ACC112 (cell line): Measurements from ENCODE around the gene PIGC.

Experiments
- H2AFZ ChIP-seq: fragments of 200-600 bp; sonication (generic); one replicate; pipeline ENCODE4 v1.6.0; 2017; ENCODE audit warnings: antibody characterized with exemption, low read length; ENCODE audit not compliant: unreplicated experiment
- H3K27ac ChIP-seq: fragments of 200-600 bp; sonication (generic); 2 replicates; pipeline ENCODE4 v1.5.1; 2014; ENCODE audit warnings: low read depth, mild to moderate bottlenecking, antibody characterized with exemption, low read length, moderate library complexity
- H3K27me3 ChIP-seq: fragments of 200-600 bp; sonication (generic); 2 replicates; pipeline ENCODE4 v1.6.1; 2014; ENCODE audit warnings: mild to moderate bottlenecking, antibody characterized with exemption, low read length, moderate library complexity, mixed read lengths; ENCODE audit not compliant: insufficient read depth
- H3K36me3 ChIP-seq: fragments of 200-600 bp; sonication (generic); 2 replicates; pipeline ENCODE4 v1.6.1; 2016; ENCODE audit warnings: mild to moderate bottlenecking, antibody characterized with exemption, low read length, moderate library complexity, mixed read lengths; ENCODE audit not compliant: insufficient read depth
- H3K4me1 ChIP-seq: fragments of 200-600 bp; sonication (generic); one replicate; pipeline ENCODE4 v1.6.1; 2016; ENCODE audit warnings: low read length, mixed read lengths; ENCODE audit not compliant: insufficient read depth, unreplicated experiment, control insufficient read depth
- H3K4me3 ChIP-seq: fragments of 200-600 bp; sonication (generic); 2 replicates; pipeline ENCODE4 v1.5.1; 2014; ENCODE audit warnings: mild to moderate bottlenecking, low read depth, low read length
- H3K79me2 ChIP-seq: fragments of 200-600 bp; sonication (generic); one replicate; pipeline ENCODE4 v1.6.0; 2016; ENCODE audit warnings: low read length; ENCODE audit not compliant: control insufficient read depth, unreplicated experiment, insufficient read depth

PIGC gene

DNA sequence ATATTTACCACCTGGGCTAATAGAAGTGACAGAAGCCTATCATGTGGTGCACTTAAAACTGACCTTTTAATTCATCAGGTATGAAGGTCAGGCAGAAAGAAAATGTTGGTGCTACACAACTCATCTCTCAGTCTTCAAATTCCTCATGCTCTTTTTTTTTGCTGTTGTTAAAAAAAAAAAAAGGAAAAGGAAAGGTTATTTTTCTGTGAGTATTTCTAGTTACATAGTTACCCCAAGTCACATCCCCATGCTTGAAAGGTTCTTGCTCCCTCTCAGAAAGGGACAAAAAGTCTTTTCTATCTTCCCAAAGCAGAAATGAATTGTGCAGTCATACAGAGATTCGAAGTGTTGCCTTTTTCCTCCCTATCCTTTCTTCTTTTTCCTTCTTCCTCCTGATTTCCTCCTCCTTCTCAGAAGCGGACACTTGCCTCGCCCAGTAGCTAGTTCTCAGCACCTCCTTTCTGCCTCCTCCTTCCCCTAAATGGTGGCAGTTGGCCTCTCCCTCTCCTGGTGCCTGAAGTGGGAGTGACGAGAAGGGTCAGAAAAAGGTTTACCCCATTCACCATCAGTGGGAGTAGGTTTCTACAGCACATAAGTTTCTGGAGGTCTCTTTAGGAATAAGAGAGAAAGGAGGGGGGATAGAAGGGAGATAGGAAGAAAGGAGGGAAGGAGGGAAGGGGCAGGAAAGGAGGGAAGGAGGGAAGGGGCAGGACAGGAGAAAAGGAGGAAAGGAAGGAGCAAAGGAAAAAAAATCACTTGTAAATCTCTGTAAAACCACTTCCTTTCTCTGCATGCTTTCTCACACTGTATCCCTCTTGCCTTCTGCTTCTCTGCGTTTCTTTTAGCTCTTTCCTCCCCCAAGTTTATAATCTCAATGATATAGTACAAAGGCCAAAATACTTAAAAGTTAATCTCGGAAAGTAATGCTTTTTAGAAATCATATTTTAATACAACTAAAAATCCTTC, 43.8 kb downstream of the PIGC start:
- Histone ChIP-seq H3K4me3 (no peak overlapping the region), H3K27ac (no peak overlapping the region), H3K4me1 (peaks cover 34% of the 10 kb centered on the region), H3K27me3 (no peaks in the 10 kb centered on the region), H3K79me2 (no peaks in the 10 kb centered on the region), H3K36me3 (no peaks in the 10 kb centered on the region), H2AFZ (peak overlapping the region; percentile 62)

DNA sequence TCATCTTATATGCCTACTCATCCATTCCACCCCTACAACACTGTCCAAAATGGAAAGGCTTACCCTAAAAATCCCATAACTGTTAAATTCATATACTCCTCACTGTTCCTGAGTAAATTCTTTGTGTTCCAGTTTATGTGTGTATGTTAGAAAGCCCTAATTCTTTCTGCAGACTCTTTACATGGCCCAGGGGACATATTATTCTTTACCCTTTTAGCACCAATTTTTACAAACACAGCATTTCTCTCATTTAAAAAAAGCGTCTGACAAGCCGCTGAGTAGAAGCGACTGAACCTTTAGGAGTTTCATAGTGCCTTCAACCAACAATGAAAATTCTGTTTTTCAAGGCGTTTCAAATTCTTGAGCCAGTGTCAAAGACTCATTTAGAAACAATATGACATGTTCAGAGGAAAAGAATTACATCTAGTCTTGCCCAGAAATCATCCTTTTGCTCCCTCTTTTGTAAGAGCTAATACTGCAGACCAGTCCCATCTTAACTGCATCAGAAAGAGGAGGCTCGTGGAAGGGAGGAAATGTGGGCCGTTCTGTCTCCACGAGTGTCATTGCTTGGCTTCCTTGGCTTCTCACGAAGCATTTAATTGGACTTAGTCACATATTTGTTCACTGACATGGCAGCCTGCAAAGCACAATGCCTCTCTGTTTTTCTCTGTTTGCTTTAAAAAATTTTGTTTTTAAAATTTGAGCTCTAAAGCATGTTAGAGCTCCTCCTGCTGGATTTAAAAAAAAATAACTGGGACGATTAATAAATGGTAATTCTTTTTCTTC, 44.7 kb downstream of the PIGC start:
- peak overlapping the region; percentile 83 for H3K27ac ChIP-seq

DNA sequence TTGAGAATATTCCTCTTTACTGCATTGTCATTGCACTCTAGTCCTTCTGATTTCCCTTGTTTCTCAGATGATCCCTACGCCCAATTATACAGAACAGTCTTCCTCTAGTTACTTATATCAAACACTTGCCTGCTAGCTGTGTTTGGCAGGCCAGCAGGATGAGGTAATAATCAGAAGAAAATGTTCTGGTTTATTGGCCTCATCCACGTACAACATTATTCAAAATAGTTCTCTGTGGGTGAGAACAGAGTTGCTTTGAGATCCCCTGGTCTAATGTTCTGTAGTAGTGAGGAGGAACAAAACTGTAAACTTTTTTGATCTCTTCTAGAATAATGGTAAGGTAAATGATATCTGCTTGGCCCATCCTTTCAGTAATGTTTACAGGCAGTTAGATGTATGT, 45.7 kb downstream of the PIGC start:
- Histone ChIP-seq H2AFZ (no peak overlapping the region), H3K4me1 (peaks cover 45% of the 10 kb centered on the region), H3K79me2 (no peaks in the 10 kb centered on the region), H3K4me3 (no peak overlapping the region), H3K36me3 (no peaks in the 10 kb centered on the region), H3K27me3 (no peaks in the 10 kb centered on the region), H3K27ac (peak overlapping the region; percentile 83)

More for the DNA sequence above, 44.7 kb downstream of the PIGC start:
- no peaks in the 10 kb centered on the region for H3K79me2 ChIP-seq
- H2AFZ ChIP-seq: peak overlapping the region; percentile 55
- H3K27me3 ChIP-seq: no peaks in the 10 kb centered on the region
- H3K36me3 ChIP-seq: no peaks in the 10 kb centered on the region
- peaks cover 37% of the 10 kb centered on the region for H3K4me1 ChIP-seq
- H3K4me3 ChIP-seq: peak overlapping the region; percentile 55

DNA sequence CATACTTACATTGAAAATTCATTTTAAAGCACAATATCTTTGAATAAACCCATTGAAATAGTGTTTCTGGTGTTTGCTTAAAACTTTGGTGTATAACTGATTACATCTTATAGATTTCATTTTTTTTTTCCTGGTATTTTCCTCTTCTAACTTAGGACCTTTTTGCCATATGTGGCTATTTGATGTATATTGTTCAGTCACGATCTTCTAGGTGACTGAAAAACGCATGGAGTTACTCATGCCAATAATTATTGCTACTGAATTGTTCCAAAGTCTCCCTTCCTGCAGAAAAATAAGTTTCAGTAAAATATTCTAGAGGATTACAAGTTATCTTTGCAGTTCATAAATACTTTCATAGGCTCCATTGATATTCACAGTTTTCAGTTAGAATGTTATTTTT, 46.2 kb downstream of the PIGC start:
- no peaks in the 10 kb centered on the region for H3K36me3 ChIP-seq
- no peak overlapping the region for H3K27ac ChIP-seq
- H3K4me1 ChIP-seq: peaks cover 45% of the 10 kb centered on the region
- no peaks in the 10 kb centered on the region for H3K79me2 ChIP-seq
- no peaks in the 10 kb centered on the region for H3K27me3 ChIP-seq
- H3K4me3 ChIP-seq: no peak overlapping the region
- no peak overlapping the region for H2AFZ ChIP-seq

DNA sequence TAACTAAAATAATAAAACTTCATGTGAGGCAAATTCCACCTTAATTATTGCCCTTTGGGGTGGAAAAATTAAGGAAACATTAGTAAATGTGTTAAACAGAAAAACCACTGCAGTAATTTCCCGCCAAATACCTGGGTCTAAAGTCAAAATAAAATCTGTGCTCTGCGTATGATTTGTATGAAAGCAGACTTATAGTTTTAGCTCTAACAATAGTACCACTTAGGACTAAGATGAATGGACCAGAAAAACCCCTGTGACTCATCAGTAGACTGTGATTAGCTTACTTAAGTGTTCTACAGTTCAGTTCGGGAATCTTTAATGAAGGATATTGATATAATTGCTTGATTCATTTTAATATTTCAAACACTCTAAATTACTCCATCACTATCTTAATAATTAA, 46.6 kb downstream of the PIGC start:
- no peaks in the 10 kb centered on the region for H3K79me2 ChIP-seq
- H3K27me3 ChIP-seq: no peaks in the 10 kb centered on the region
- H2AFZ ChIP-seq: no peak overlapping the region
- H3K36me3 ChIP-seq: no peaks in the 10 kb centered on the region
- peaks cover 45% of the 10 kb centered on the region for H3K4me1 ChIP-seq
- no peak overlapping the region for H3K27ac ChIP-seq
- H3K4me3 ChIP-seq: no peak overlapping the region

DNA sequence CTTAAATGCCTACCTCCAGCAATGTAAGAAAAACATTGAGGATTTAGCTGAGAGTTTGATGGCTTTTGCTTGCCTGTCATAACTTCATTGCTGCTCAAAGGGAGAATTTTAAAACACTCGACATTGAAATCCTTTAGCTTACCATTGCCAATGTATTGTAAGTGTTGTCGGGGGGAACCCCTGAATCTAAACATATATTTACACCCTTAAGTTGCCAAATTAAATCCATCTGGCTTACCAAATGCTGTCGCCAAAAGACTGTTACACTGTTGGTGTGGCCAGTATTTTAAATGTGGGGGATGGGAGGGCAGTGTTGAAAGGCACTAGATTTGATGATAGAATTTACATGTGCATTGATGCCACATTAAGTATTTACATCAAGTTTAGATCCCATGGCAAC, 48.3 kb downstream of the PIGC start:
- no peak overlapping the region for H3K4me3 ChIP-seq
- H3K27ac ChIP-seq: no peak overlapping the region
- H3K4me1 ChIP-seq: peaks cover 56% of the 10 kb centered on the region
- H3K27me3 ChIP-seq: no peaks in the 10 kb centered on the region
- H3K79me2 ChIP-seq: no peaks in the 10 kb centered on the region
- no peaks in the 10 kb centered on the region for H3K36me3 ChIP-seq
- H2AFZ ChIP-seq: no peak overlapping the region

DNA sequence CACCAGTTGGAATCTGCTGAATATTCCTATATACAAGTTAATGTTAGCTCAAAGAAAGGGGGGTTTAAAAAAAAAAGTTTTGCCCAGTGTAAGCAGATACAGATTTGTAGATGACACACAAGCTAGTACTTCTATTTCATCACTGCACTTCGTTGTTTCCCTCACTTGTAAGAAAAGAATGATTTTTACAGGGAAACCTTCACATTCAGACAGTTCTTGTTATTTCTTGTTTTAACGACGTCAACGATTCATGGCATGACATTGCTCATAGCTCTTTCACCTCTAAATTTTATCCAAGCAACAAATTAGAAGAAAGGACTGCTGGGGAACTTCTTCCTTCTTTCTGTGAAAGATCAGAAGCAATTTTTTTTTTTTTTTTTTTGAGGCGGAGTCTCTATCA, 49.1 kb downstream of the PIGC start:
- Histone ChIP-seq H3K27ac (no peak overlapping the region), H3K36me3 (no peaks in the 10 kb centered on the region), H3K79me2 (no peaks in the 10 kb centered on the region), H3K4me3 (no peak overlapping the region), H2AFZ (no peak overlapping the region), H3K27me3 (no peaks in the 10 kb centered on the region), H3K4me1 (peaks cover 56% of the 10 kb centered on the region)

DNA sequence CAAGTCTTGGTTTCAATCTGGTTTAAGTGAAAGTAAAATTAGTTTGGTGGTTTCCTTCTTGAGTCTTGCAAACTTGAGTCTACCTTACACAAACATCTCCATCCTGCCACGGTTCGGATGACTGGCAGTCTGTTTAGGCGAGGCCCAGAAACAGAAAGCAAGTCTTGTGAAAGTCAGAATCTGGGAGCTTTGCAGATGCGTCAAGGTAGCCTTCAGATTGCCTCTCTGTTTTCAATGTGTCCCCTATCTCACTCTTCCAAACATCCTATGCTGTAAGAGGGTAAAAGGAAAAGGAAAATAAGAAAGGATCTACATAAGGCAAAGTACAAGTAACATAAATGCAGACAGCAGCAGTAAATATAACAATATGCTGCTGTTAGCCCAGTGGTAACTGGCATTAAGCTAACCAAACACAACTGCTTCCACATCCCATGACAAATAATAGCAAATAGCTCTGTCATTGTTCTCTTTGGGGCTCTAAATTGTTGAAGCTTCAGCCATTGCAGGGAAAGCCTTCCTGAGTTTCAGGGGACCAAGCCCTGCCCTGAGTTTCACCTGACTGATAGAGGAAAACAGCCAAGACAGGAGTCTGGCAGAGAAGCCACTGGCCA, 49.6 kb downstream of the PIGC start:
- Histone ChIP-seq H3K4me1 (peaks cover 53% of the 10 kb centered on the region), H3K79me2 (no peaks in the 10 kb centered on the region), H3K36me3 (no peaks in the 10 kb centered on the region), H3K27ac (no peak overlapping the region), H3K4me3 (no peak overlapping the region), H3K27me3 (no peaks in the 10 kb centered on the region), H2AFZ (peak overlapping the region; percentile 46)

DNA sequence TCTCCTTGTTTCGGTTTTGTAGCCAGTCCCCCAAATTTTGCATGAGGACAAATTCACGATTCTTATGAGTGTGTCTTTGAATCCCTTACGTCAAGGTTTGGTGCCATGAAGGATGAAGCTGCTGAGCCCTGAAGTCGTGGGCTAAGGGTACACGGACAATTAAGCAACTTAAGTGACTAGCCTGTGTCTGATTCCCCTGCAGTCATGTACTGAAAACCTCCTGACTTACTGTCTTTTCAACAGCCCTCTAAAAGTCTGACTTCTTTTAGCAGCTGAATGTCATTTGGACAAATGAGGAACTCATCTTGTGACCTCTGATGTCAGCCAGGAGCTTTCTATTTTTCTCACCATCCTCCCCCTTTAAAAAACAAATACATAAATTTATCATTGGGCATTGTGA, 50.5 kb downstream of the PIGC start:
- Histone ChIP-seq H3K27me3 (no peaks in the 10 kb centered on the region), H3K4me3 (no peak overlapping the region), H3K79me2 (no peaks in the 10 kb centered on the region), H3K4me1 (peaks cover 44% of the 10 kb centered on the region), H2AFZ (no peak overlapping the region), H3K27ac (no peak overlapping the region), H3K36me3 (no peaks in the 10 kb centered on the region)

DNA sequence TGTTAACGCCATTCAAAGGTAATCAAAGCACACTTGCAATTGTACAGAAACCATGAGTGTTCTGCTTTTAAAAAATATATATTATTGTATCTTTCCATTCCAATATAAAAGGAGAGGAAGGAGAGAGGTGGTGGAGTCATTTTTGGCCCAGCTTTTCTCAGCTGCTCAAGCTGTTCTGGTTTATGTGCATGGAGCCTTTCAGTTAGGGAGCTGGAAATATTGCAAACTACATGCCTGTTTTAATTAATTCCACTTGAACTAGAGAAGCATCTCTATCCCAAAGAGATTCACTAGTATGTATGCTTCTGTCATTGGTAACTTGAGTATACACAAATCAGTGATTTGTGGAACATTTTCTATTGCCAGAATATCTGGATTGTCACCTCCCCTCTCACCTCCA, 51.9 kb downstream of the PIGC start:
- Histone ChIP-seq H2AFZ (no peak overlapping the region), H3K79me2 (no peaks in the 10 kb centered on the region), H3K36me3 (no peaks in the 10 kb centered on the region), H3K27ac (no peak overlapping the region), H3K27me3 (no peaks in the 10 kb centered on the region), H3K4me1 (peaks cover 30% of the 10 kb centered on the region), H3K4me3 (no peak overlapping the region)
